ENCODE data around the gene BOC. TPM values are rescaled to one million over a fixed set of nuclear protein-coding genes. Genes with fewer than 3 reads are reported as not detected.

Gene BOC
- total RNA-seq, 1 experiment from 2014 or later: 3.5 TPM

GRCh38 chr3:113292933-113293332 lies 81.6 kb downstream of the BOC start:
- H3K56ac ChIP-seq (ENCODE audit: insufficient read length, low read depth, low read length): no peak overlapping the region
- H2BK20ac ChIP-seq (ENCODE audit: low read depth, low read length, poor library complexity, severe bottlenecking): no peak overlapping the region
- no peak overlapping the region for H3K18ac ChIP-seq (ENCODE audit: insufficient read length, low read depth, low read length)
- no peak for DNase-seq
- Mint-ChIP-seq H3K4me3 (no peak overlapping the region), H3K4me1 (peaks cover 9 to 14% of the 10 kb centered on the region in 2 experiments), H3K27ac (no peak overlapping the region), H3K27me3 (ENCODE audit: low read depth) (no peaks in the 10 kb centered on the region), H3K36me3 (ENCODE audit: insufficient read depth in 1 of 3, low read depth in 3 of 3) (no peaks in the 10 kb centered on the region; a peak in 1 of 7 replicates), H3K9me3 (no peaks in the 10 kb centered on the region)
- H2AK5ac ChIP-seq (ENCODE audit: insufficient read length, low read length): no peak overlapping the region
- no peak overlapping the region for H4K5ac ChIP-seq (ENCODE audit: insufficient read length, low read depth, low read length)
- H2BK15ac ChIP-seq (ENCODE audit: low read depth, low read length): no peak overlapping the region
- no peak overlapping the region for H3K4me2 ChIP-seq (ENCODE audit: insufficient read depth, insufficient read length, low read length)
- H3K9me3 ChIP-seq (ENCODE audit: control insufficient read depth, low read depth, low read length): no peaks in the 10 kb centered on the region
- no peaks in the 10 kb centered on the region for H3K79me1 ChIP-seq (ENCODE audit: insufficient read depth, low read depth, low read length, poor library complexity, severe bottlenecking)
- H3K4ac ChIP-seq (ENCODE audit: low read depth, low read length): no peak overlapping the region
- H4K20me1 ChIP-seq (ENCODE audit: control insufficient read depth, insufficient read depth, insufficient read length): no peaks in the 10 kb centered on the region
- no CpG with 5 or more reads among the region's 2 CpGs for WGBS (ENCODE audit: extremely low coverage, insufficient read length, low lambda C conversion rate)
- no peak overlapping the region for H3K27ac ChIP-seq (ENCODE audit: insufficient read length, low read depth, low read length)
- no peaks in the 10 kb centered on the region for H3K79me2 ChIP-seq (ENCODE audit: insufficient read depth, low read length)
- H3T11ph ChIP-seq (ENCODE audit: low read length): no peak overlapping the region
- TF ChIP-seq CTCF (conservative IDR thresholded peaks at IDR 0.05): no peak
- H3K4me1 ChIP-seq (ENCODE audit: insufficient read depth, low read length): peaks cover 2% of the 10 kb centered on the region; the same call in 1 of the 2 replicates
- H4K8ac ChIP-seq (replicated peaks; ENCODE audit: insufficient read length, low read depth, low read length): no peak overlapping the region
- no peak overlapping the region for H3K14ac ChIP-seq (ENCODE audit: insufficient read depth, low read length)
- H2AFZ ChIP-seq (ENCODE audit: low read length): no peak overlapping the region
- no peak overlapping the region for H2BK120ac ChIP-seq (ENCODE audit: low read depth, low read length, poor library complexity, severe bottlenecking)
- no peak overlapping the region for H3K9ac ChIP-seq (ENCODE audit: extremely low read depth, insufficient read length, low read length)
- H3K27me3 ChIP-seq (ENCODE audit: insufficient read depth, low read length): no peaks in the 10 kb centered on the region
- H2BK12ac ChIP-seq (ENCODE audit: insufficient read length, low read depth, low read length): no peak overlapping the region
- no peak overlapping the region for H2BK5ac ChIP-seq (ENCODE audit: insufficient read length, low read length)
- H3K23ac ChIP-seq (ENCODE audit: insufficient read length, low read depth, low read length): no peak overlapping the region
- no peak overlapping the region for H4K91ac ChIP-seq (ENCODE audit: insufficient read length, low read depth, low read length)
- no peaks in the 10 kb centered on the region for H3K23me2 ChIP-seq (ENCODE audit: insufficient read length, low read depth, low read length, poor library complexity, severe bottlenecking)
